Glutamatergic neuron (in vitro differentiated cells): ENCODE measurements around the gene PRDM1. TPM values are rescaled to one million over a fixed set of nuclear protein-coding genes. Genes with fewer than 3 reads are reported as not detected.

ENCODE experiments used
- DNase-seq: peaks from one replicate; pipeline ENCODE4 v3.0.0; 2022
- H3K27ac Mint-ChIP-seq: one replicate; pipeline ENCODE4 v1.8.0; 2020; ENCODE audit warnings: mild to moderate bottlenecking, mixed read lengths, inconsistent platforms; ENCODE audit not compliant: unreplicated experiment
- H3K27me3 Mint-ChIP-seq: one replicate; pipeline ENCODE4 v1.8.0; 2020; ENCODE audit warnings: mild to moderate bottlenecking, moderate library complexity, mixed read lengths, inconsistent platforms; ENCODE audit not compliant: unreplicated experiment
- H3K36me3 Mint-ChIP-seq: one replicate; pipeline ENCODE4 v1.8.0; 2020; ENCODE audit warnings: mild to moderate bottlenecking, mixed read lengths, inconsistent platforms; ENCODE audit not compliant: unreplicated experiment
- H3K4me1 Mint-ChIP-seq: one replicate; pipeline ENCODE4 v1.8.0; 2020; ENCODE audit warnings: mild to moderate bottlenecking, low read depth, mixed read lengths, inconsistent platforms; ENCODE audit not compliant: unreplicated experiment
- H3K4me3 Mint-ChIP-seq: one replicate; pipeline ENCODE4 v1.8.0; 2020; ENCODE audit warnings: mild to moderate bottlenecking, mixed read lengths, inconsistent platforms; ENCODE audit not compliant: unreplicated experiment
- H3K9me3 Mint-ChIP-seq: one replicate; pipeline ENCODE4 v1.8.0; 2020; ENCODE audit warnings: mild to moderate bottlenecking, moderate library complexity, mixed read lengths, inconsistent platforms; ENCODE audit not compliant: unreplicated experiment
- CTCF ChIP-seq: fragments of 200-600 bp; sonication (generic); IDR thresholded peaks from one replicate; pipeline ENCODE4 v1.5.0; 2021; ENCODE audit not compliant: partially characterized antibody, unreplicated experiment
- total RNA-seq: library from RNA; stranded (reverse); fragmentation: NEBNext Ultra II Directional; extraction: Animal tissue kit (Norgen Biotek cat#: 25700); gene quantifications from one replicate; pipeline ENCODE4 v1.2.1, GENCODE V29; 2021; ENCODE audit not compliant: unreplicated experiment

Gene PRDM1
- total RNA-seq, 1 donor from 2014 or later, result not detected

- no peak for TF ChIP-seq CTCF
- peaks cover 24% of the 10 kb centered on the region for H3K4me1 Mint-ChIP-seq
- H3K27ac Mint-ChIP-seq, result no peak overlapping the region
- peaks cover 3% of the 10 kb centered on the region for H3K27me3 Mint-ChIP-seq
- H3K9me3 Mint-ChIP-seq, result peaks cover 1% of the 10 kb centered on the region
- peak overlapping the region; percentile 13 for H3K4me3 Mint-ChIP-seq
- no peak for DNase-seq
- H3K36me3 Mint-ChIP-seq, result no peaks in the 10 kb centered on the region
Measured at GRCh38 chr6:106098383-106099234, 12.5 kb downstream of the PRDM1 start.

- Mint-ChIP-seq H3K36me3 (no peaks in the 10 kb centered on the region), H3K9me3 (peaks cover 1% of the 10 kb centered on the region), H3K4me3 (no peak overlapping the region), H3K27me3 (peaks cover 3% of the 10 kb centered on the region), H3K4me1 (peaks cover 24% of the 10 kb centered on the region), H3K27ac (no peak overlapping the region)
- TF ChIP-seq CTCF, result no peak
- DNase-seq, result no peak
Measured at GRCh38 chr6:106099235-106099537, 13.1 kb downstream of the PRDM1 start.

GRCh38 chr6:106100755-106101154, 14.6 kb downstream of the PRDM1 start:
- H3K36me3 Mint-ChIP-seq, result no peaks in the 10 kb centered on the region
- H3K4me1 Mint-ChIP-seq, result peaks cover 24% of the 10 kb centered on the region
- no peaks in the 10 kb centered on the region for H3K9me3 Mint-ChIP-seq
- DNase-seq, result no peak
- no peak overlapping the region for H3K4me3 Mint-ChIP-seq
- H3K27ac Mint-ChIP-seq, result no peak overlapping the region
- H3K27me3 Mint-ChIP-seq, result peaks cover 3% of the 10 kb centered on the region
- no peak for TF ChIP-seq CTCF

GRCh38 chr6:106101466-106101865, 15.3 kb downstream of the PRDM1 start:
- Mint-ChIP-seq H3K9me3 (no peaks in the 10 kb centered on the region), H3K4me3 (no peak overlapping the region), H3K27ac (no peak overlapping the region), H3K27me3 (peaks cover 3% of the 10 kb centered on the region), H3K36me3 (no peaks in the 10 kb centered on the region), H3K4me1 (peaks cover 24% of the 10 kb centered on the region)
- TF ChIP-seq CTCF, result no peak
- no peak for DNase-seq

- peaks cover 24% of the 10 kb centered on the region for H3K4me1 Mint-ChIP-seq
- no peak overlapping the region for H3K27ac Mint-ChIP-seq
- H3K9me3 Mint-ChIP-seq, result no peaks in the 10 kb centered on the region
- no peaks in the 10 kb centered on the region for H3K36me3 Mint-ChIP-seq
- no peak overlapping the region for H3K4me3 Mint-ChIP-seq
- TF ChIP-seq CTCF, result no peak
- peaks cover 3% of the 10 kb centered on the region for H3K27me3 Mint-ChIP-seq
- no peak for DNase-seq
Measured at GRCh38 chr6:106102034-106102433, 15.9 kb downstream of the PRDM1 start.
